Heart left ventricle (tissue), 13 donors: ENCODE measurements around the gene DNMT3A.

ENCODE experiments used
- POLR2A ChIP-seq, 2 donors: fragments of 450-650 bp; IDR thresholded peaks; one replicate each; pipeline ENCODE4 v1.6.1; 2017; ENCODE audit warnings: antibody characterized with exemption in 2 of 2, mild to moderate bottlenecking in 2 of 2, moderate library complexity in 2 of 2
- TF ChIP-seq, protein P1 (sequence below), 12 donors: fragments of 200-600 bp; sonication (generic) in 4 of 12; IDR thresholded peaks; one replicate each; pipeline versions ENCODE4 v1.5.0 to v1.8.0; 2018 to 2022; ENCODE audit warnings: antibody characterized with exemption in 12 of 12, mild to moderate bottlenecking in 5 of 12
- donor health status: ischemic (EF 13 %, LVEDD 7.1; RV severe dilation, severe dysfunction).
- donor health status: DM: no; HTN: yes; CAD: no.
- donor health status: DM: no; HTN: no; CAD: no.
- donor health status: ischemic (EF 25% LVEDD 6.9; RV normal size, moderate dysfunction).
- donor health status: ischemic (EF 25% LVEDD 5.7; RV mildly dilated, moderate dysfunction).
- donor health status: ischemic (EF 35%, LVEDD 5.7; RV mildly dilated, moderate dysfunction).
- donor health status: nonischemic (EF 11% LVEDD 7.7; RV severe dilation, severe dysfunction).
- donor health status: DM: yes; HTN: yes; CAD: no.
- donor health status: PGD.
- donor health status: ischemic (EF 29% LVEDD 5.4; RV normal size, mild dysfunction).
- donor health status: nonischemic (EF 23%, LVEDD 6.1; RV moderate dilation, normal function).

DNA sequence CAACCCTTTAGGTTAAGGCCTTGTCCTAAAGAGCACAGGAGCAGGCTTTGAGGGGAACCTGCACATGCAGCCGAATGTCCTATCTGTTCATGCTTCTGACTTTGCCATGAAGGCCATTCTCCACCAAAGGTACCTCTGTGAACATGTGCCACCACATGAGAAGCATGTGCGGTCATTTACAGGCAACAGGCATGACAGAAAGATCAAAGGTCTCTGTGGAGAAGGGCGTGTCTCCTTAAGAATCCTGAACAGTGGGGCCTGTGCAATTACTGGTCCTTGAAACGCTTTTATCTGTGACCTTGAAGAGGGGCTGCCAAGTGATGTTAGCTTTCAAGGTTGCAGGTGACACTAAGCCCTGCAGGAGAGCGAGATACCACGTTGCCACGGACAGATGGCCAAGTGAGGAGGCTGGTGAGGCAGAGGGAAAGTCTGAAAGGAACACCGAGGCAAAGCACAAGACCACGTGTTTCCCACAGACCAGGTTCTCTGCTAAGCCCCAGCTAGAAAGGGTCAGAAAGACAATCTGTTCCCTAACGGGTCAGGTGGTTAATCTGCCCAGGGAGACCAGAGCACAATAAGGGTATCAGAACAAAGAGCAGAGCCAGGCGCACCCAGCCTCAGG is 153.9 kb downstream of the DNMT3A start:
- TF ChIP-seq, protein P1, sequence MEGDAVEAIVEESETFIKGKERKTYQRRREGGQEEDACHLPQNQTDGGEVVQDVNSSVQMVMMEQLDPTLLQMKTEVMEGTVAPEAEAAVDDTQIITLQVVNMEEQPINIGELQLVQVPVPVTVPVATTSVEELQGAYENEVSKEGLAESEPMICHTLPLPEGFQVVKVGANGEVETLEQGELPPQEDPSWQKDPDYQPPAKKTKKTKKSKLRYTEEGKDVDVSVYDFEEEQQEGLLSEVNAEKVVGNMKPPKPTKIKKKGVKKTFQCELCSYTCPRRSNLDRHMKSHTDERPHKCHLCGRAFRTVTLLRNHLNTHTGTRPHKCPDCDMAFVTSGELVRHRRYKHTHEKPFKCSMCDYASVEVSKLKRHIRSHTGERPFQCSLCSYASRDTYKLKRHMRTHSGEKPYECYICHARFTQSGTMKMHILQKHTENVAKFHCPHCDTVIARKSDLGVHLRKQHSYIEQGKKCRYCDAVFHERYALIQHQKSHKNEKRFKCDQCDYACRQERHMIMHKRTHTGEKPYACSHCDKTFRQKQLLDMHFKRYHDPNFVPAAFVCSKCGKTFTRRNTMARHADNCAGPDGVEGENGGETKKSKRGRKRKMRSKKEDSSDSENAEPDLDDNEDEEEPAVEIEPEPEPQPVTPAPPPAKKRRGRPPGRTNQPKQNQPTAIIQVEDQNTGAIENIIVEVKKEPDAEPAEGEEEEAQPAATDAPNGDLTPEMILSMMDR (IDR thresholded peaks at IDR 0.05): no peak
- TF ChIP-seq POLR2A (IDR thresholded peaks at IDR 0.05): no peak
